CD4-positive, CD25-positive, alpha-beta regulatory T cell (primary cell): Measurements from ENCODE around the gene NBAS. TPM values are rescaled to one million over a fixed set of nuclear protein-coding genes. Genes with fewer than 3 reads are reported as not detected.
"Not testable (repeated sequence)": the region's sequence is repeated elsewhere in the genome, so short reads cannot be mapped to it uniquely, and the experiment has no call there.

Source experiments
- ATAC-seq, 2 donors: fragments of 150-1000 bp; cut with Tn5 transposase; one replicate each; pipeline ENCODE4 v1.10.0; 2021; ENCODE audit warnings: low read depth in 2 of 2, moderate number of reproducible peaks in 2 of 2, moderate library complexity in 1 of 2
- DNase-seq, 3 donors: peaks; one replicate each; pipeline versions ENCODE4 v3.0.0 to v3.0.0-alpha.2; 2012 to 2022; ENCODE audit warnings: mixed read lengths in 1 of 3
- H3K27ac ChIP-seq: one replicate; pipeline ENCODE4 v1.7.0; 2013; ENCODE audit warnings: mild to moderate bottlenecking, low read length; ENCODE audit not compliant: insufficient read depth, poor library complexity, severe bottlenecking
- H3K27me3 ChIP-seq: one replicate; pipeline ENCODE4 v1.7.0; 2013; ENCODE audit warnings: low read length; ENCODE audit not compliant: control insufficient read depth, insufficient read depth
- H3K36me3 ChIP-seq: one replicate; pipeline ENCODE4 v1.7.0; 2013; ENCODE audit warnings: mild to moderate bottlenecking, low read length, moderate library complexity; ENCODE audit not compliant: control insufficient read depth, insufficient read depth
- H3K4me1 ChIP-seq: 2 replicates; pipeline ENCODE4 v1.7.0; 2013; ENCODE audit warnings: mild to moderate bottlenecking, low read length; ENCODE audit not compliant: insufficient read depth, control insufficient read depth, poor library complexity, severe bottlenecking
- H3K4me3 ChIP-seq: one replicate; pipeline ENCODE4 v1.7.0; 2013; ENCODE audit warnings: low read depth, mild to moderate bottlenecking, low read length, moderate library complexity
- H3K9me3 ChIP-seq, 2 experiments: 1 replicate in 1 of 2; 2 replicates in 1 of 2; pipeline ENCODE4 v1.7.0; 2013; ENCODE audit warnings: low read length in 2 of 2, mild to moderate bottlenecking in 1 of 2, moderate library complexity in 1 of 2; ENCODE audit not compliant: control insufficient read depth in 2 of 2
- H3K27ac Mint-ChIP-seq, 3 donors: one replicate each; pipeline ENCODE4 v1.8.0; 2020 to 2022; ENCODE audit warnings: mild to moderate bottlenecking in 3 of 3, mixed read lengths in 3 of 3, moderate library complexity in 2 of 3
- H3K27me3 Mint-ChIP-seq: one replicate; pipeline ENCODE4 v1.8.0; 2022; ENCODE audit warnings: mild to moderate bottlenecking, mixed read lengths
- H3K36me3 Mint-ChIP-seq: one replicate; pipeline ENCODE4 v1.8.0; 2020; ENCODE audit warnings: mixed read lengths
- H3K4me1 Mint-ChIP-seq, 4 donors: one replicate each; pipeline ENCODE4 v1.8.0; 2020 to 2022; ENCODE audit warnings: mixed read lengths in 4 of 4, mild to moderate bottlenecking in 1 of 4
- H3K4me3 Mint-ChIP-seq, 4 donors: one replicate each; pipeline ENCODE4 v1.8.0; 2020 to 2022; ENCODE audit warnings: mild to moderate bottlenecking in 4 of 4, mixed read lengths in 4 of 4, moderate library complexity in 3 of 4
- H3K9me3 Mint-ChIP-seq, 7 donors: one replicate each; pipeline ENCODE4 v1.8.0; 2020 to 2022; ENCODE audit warnings: mixed read lengths in 7 of 7, mild to moderate bottlenecking in 3 of 7, moderate library complexity in 2 of 7
- polyA plus RNA-seq, 4 donors: library from polyadenylated mRNA; unstranded; fragments of 300-500 nt; fragmentation: Illumina TruSeq; gene quantifications; one replicate each; pipeline ENCODE4 v1.2.3, GENCODE V29; 2021
- total RNA-seq: library from RNA; stranded (reverse); gene quantifications from one replicate; pipeline ENCODE4 v1.2.3, GENCODE V29; 2022

Gene NBAS
- total and polyA plus RNA-seq, 5 donors from 2014 or later = 18.5 to 31.9 (median 19.5) TPM

DNA sequence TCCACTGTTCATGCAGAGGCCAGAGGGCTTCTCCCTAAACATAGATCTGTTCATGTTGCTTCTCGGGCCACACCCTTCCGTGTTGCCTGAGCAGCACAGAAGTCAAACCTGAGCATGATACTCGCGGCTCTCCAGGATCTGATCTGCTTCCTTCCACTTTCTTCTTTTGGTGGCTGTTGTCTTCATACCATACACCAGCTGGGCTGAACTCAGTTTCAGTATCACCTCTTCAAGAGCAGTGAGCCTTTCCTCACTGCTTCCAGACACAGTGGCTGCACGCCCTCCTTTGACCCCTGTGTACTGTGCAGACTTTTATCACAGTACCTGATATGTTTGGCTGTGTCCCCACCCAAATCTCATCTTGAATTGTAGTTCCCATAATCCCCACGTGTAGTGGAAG lies 348.9 kb downstream of the NBAS start:
- Mint-ChIP-seq H3K9me3 (peaks cover 0 to 22% (median 7%) of the 10 kb centered on the region in 7 donors), H3K36me3 (peaks cover 86% of the 10 kb centered on the region), H3K27ac (no peak overlapping the region)

DNA sequence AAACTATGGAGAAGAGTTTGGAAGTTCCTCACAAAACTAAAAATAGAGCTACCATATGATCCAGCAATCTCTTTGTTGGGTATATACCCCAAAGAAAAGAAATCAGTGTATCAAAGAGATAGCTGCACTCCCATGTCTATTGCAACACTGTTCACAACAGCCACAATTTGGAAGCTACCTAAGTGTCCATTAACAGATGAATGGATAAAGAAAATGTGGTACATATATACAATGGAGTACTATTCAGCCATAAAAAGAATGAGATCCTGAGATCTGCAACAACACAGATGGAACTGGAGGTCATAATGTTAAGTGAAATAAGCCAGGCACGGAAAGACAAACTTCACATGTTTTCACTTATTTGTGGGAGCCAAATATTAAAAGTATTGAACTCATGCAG lies 350.6 kb downstream of the NBAS start:
- H3K27ac Mint-ChIP-seq, H3K27me3 ChIP-seq: not testable (repeated sequence)
- H3K36me3 Mint-ChIP-seq = peaks cover 86% of the 10 kb centered on the region

More for the DNA sequence above, 348.9 kb downstream of the NBAS start:
- H3K36me3 ChIP-seq = peaks cover 32% of the 10 kb centered on the region
- H3K4me3 ChIP-seq = no peak overlapping the region
- Mint-ChIP-seq H3K27me3 (peaks cover 5% of the 10 kb centered on the region), H3K4me3 (no peak overlapping the region), H3K4me1 (peaks cover 0 to 12% (median 5%) of the 10 kb centered on the region in 4 donors)
- ATAC-seq = no peak
- H3K4me1 ChIP-seq = no peaks in the 10 kb centered on the region
- H3K27ac ChIP-seq = no peak overlapping the region
- H3K9me3 ChIP-seq = peaks cover 0 to 3% of the 10 kb centered on the region in 2 experiments
- DNase-seq = no peak
- no peaks in the 10 kb centered on the region for H3K27me3 ChIP-seq

DNA sequence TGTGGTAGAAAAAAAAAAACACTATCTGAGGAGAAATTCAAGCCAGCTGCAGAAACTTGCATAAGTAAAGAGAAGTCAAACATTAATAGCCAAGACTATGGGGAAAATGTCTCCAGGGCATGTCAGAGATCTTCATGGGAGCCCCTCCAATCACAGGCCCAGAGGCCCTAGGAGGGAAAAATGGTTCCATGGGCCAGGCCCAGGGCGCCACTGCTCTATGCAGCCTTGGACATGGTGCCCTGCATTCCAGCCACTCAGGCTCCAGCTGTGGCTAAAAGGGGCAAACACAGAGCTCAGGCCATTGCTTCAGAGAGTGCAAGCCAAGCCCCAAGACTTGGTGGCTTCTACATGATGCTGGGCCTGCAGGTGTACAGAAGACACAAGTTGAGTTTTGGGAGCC lies 354.7 kb downstream of the NBAS start:
- H3K9me3 Mint-ChIP-seq = peaks cover 0 to 20% (median 7%) of the 10 kb centered on the region in 7 donors
- no peak overlapping the region for H3K4me3 Mint-ChIP-seq
- H3K4me1 Mint-ChIP-seq = peaks cover 0 to 17% (median 7%) of the 10 kb centered on the region in 4 donors
- Histone ChIP-seq H3K36me3 (peaks cover 8% of the 10 kb centered on the region), H3K27ac (no peak overlapping the region), H3K9me3 (no peaks in the 10 kb centered on the region), H3K27me3 (no peaks in the 10 kb centered on the region), H3K4me3 (no peak overlapping the region), H3K4me1 (no peaks in the 10 kb centered on the region)
- no peak for ATAC-seq
- no peaks in the 10 kb centered on the region for H3K27me3 Mint-ChIP-seq
- peaks cover 62% of the 10 kb centered on the region for H3K36me3 Mint-ChIP-seq
- DNase-seq = no peak
- no peak overlapping the region for H3K27ac Mint-ChIP-seq

More for the DNA sequence above, 350.6 kb downstream of the NBAS start:
- DNase-seq, H3K4me1 ChIP-seq, H3K4me3 ChIP-seq, H3K27ac ChIP-seq, ATAC-seq, H3K9me3 ChIP-seq, H3K4me3 Mint-ChIP-seq, H3K27me3 Mint-ChIP-seq: not testable (repeated sequence)
- Mint-ChIP-seq H3K4me1 (peaks cover 0 to 13% (median 7%) of the 10 kb centered on the region in 4 donors), H3K9me3 (peaks cover 0 to 29% (median 11%) of the 10 kb centered on the region in 7 donors)
- H3K36me3 ChIP-seq = peaks cover 32% of the 10 kb centered on the region

DNA sequence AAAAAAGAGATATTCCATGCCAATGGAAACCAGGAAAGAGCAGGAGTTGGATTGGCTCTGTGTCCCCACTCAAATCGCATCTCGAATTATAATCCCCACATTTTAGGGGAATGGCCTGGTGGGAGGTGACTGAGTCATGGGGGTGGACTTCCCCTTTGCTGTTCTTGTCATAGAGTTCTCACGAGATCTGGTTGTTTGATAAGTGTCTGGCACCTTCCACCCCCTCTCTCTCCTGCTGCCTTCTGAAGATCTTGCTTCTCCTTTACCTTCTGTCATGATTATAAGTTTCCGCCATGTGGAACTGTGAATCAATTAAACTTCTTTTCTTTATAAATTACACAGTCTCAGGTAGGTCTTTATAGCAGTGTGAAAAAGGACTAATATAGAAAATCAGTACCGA lies 355.6 kb downstream of the NBAS start:
- peaks cover 57% of the 10 kb centered on the region for H3K36me3 Mint-ChIP-seq
- H3K27me3 Mint-ChIP-seq = no peaks in the 10 kb centered on the region
- ATAC-seq (no peak), DNase-seq (no peak)
- no peaks in the 10 kb centered on the region for H3K4me1 ChIP-seq
- peaks cover 0 to 20% (median 6%) of the 10 kb centered on the region in 7 donors for H3K9me3 Mint-ChIP-seq
- H3K4me3 ChIP-seq = no peak overlapping the region
- H3K9me3 ChIP-seq = no peaks in the 10 kb centered on the region
- no peak overlapping the region for H3K4me3 Mint-ChIP-seq
- H3K27ac ChIP-seq = no peak overlapping the region
- no peak overlapping the region for H3K27ac Mint-ChIP-seq
- H3K4me1 Mint-ChIP-seq = peaks cover 0 to 17% (median 7%) of the 10 kb centered on the region in 4 donors
- peaks cover 5% of the 10 kb centered on the region for H3K36me3 ChIP-seq
- H3K27me3 ChIP-seq = no peaks in the 10 kb centered on the region

DNA sequence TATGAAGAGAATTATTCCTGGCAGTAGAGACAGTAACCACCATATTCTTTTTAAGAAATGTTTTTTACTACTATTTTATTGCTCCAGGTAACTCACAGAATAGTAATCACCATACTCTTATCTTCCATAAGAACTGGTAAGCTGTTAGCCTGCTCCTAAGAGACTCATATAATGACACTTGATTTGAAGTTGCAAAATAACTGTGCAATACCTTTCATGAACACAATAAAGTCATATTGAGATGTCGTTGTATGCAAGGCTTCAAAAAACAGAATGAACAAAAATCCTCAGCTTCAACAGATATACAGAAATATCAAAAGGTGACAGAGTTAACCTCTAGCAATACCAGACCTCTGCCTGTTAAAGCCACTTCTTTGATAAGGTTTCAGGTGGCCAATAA lies 360.1 kb downstream of the NBAS start:
- H3K9me3 ChIP-seq = no peaks in the 10 kb centered on the region
- ATAC-seq (no peak), DNase-seq (no peak)
- H3K4me1 Mint-ChIP-seq = peaks cover 0 to 9% (median 3%) of the 10 kb centered on the region in 4 donors
- no peak overlapping the region for H3K27ac ChIP-seq
- H3K36me3 ChIP-seq = no peaks in the 10 kb centered on the region
- no peaks in the 10 kb centered on the region for H3K27me3 ChIP-seq
- no peak overlapping the region for H3K27ac Mint-ChIP-seq
- no peak overlapping the region for H3K4me3 Mint-ChIP-seq
- peaks cover 21% of the 10 kb centered on the region for H3K36me3 Mint-ChIP-seq
- no peaks in the 10 kb centered on the region for H3K4me1 ChIP-seq
- H3K9me3 Mint-ChIP-seq = peaks cover 0 to 8% (median 1%) of the 10 kb centered on the region in 7 donors
- H3K27me3 Mint-ChIP-seq = no peaks in the 10 kb centered on the region
- no peak overlapping the region for H3K4me3 ChIP-seq

DNA sequence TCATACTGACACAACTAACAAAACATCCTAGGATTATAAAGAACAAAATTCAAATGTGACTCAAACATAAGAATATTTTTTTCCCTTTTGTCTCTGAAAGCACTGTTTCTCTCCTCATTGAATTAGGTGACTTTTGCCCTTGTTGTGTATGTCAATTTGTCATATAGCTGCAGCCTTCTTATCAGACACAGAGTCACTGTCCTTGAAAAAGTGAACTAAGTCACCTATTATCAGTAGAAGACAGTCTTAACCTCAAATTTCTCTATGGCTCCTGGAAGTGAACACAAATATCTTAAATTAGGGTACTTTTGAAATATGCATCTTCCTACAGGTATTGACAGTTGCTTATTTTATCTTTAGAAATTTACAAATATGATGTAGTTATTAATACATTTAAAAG lies 360.6 kb downstream of the NBAS start:
- Mint-ChIP-seq H3K27me3 (no peaks in the 10 kb centered on the region), H3K4me1 (peaks cover 0 to 6% (median 2%) of the 10 kb centered on the region in 4 donors)

DNA sequence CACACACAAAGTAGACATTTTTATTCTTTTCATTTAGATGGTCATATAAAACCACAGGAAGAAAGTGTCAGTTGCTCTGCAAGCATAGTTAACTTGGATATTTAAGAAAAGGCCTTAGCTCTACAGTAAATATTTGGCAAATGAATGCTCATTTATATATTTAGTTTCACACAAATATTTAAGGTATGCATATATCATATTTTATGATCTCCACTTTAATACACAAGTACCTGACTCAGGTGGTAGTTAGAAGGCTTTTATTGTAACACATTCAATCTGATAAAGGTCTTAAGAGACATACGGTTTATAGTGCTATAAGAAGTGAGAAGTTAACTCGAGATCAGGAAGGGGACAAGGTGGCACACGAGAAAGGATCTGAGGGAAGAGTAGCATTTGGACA lies 363.1 kb downstream of the NBAS start:
- no peaks in the 10 kb centered on the region for H3K27me3 Mint-ChIP-seq
- H3K27ac ChIP-seq = no peak overlapping the region
- DNase-seq (no peak), ATAC-seq (no peak)
- peaks cover 0 to 6% (median 0%) of the 10 kb centered on the region in 4 donors for H3K4me1 Mint-ChIP-seq
- peaks cover 5% of the 10 kb centered on the region for H3K36me3 Mint-ChIP-seq
- H3K9me3 Mint-ChIP-seq = peaks cover 0 to 1% (median 0%) of the 10 kb centered on the region in 7 donors
- H3K27ac Mint-ChIP-seq = peak overlapping the region in 1 of 3 donors; percentile 61
- H3K36me3 ChIP-seq = no peaks in the 10 kb centered on the region
- H3K27me3 ChIP-seq = no peaks in the 10 kb centered on the region
- no peaks in the 10 kb centered on the region for H3K4me1 ChIP-seq
- H3K9me3 ChIP-seq = no peaks in the 10 kb centered on the region
- H3K4me3 Mint-ChIP-seq = no peak overlapping the region
- no peak overlapping the region for H3K4me3 ChIP-seq

More for the DNA sequence above, 360.6 kb downstream of the NBAS start:
- H3K27ac ChIP-seq = no peak overlapping the region
- no peaks in the 10 kb centered on the region for H3K4me1 ChIP-seq
- no peaks in the 10 kb centered on the region for H3K36me3 ChIP-seq
- Mint-ChIP-seq H3K27ac (no peak overlapping the region), H3K9me3 (peaks cover 0 to 4% (median 1%) of the 10 kb centered on the region in 7 donors), H3K36me3 (peaks cover 16% of the 10 kb centered on the region), H3K4me3 (no peak overlapping the region)
- no peak overlapping the region for H3K4me3 ChIP-seq
- DNase-seq = no peak
- no peaks in the 10 kb centered on the region for H3K9me3 ChIP-seq
- no peak for ATAC-seq
- H3K27me3 ChIP-seq = no peaks in the 10 kb centered on the region

DNA sequence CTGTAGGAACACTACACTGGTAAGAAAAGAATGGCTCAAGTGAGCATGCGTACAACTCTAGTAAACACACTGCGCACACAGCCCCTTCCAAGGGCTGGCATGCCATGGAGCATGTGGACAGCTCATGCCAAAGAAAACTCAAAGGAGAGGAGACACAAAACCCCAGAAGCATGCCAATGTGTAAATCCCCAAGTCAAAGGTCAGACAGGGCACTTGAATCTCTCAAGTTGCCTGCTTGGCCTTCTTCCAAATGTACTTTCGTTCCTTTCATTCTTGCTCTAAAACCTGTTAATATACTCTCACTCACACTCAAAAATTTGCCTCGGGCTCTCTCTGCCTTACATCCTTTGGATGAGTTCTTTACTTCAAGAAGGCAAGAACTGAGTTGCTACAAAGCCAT lies 365.3 kb downstream of the NBAS start:
- H3K4me3 ChIP-seq = no peak overlapping the region
- H3K4me1 Mint-ChIP-seq = peaks cover 0 to 6% (median 0%) of the 10 kb centered on the region in 4 donors
- H3K27me3 ChIP-seq = no peaks in the 10 kb centered on the region
- H3K9me3 ChIP-seq = no peaks in the 10 kb centered on the region
- H3K27me3 Mint-ChIP-seq = no peaks in the 10 kb centered on the region
- no peaks in the 10 kb centered on the region for H3K36me3 ChIP-seq
- no peak overlapping the region for H3K27ac ChIP-seq
- peaks cover 0 to 1% (median 0%) of the 10 kb centered on the region in 7 donors for H3K9me3 Mint-ChIP-seq
- DNase-seq = no peak
- peaks cover 13% of the 10 kb centered on the region for H3K36me3 Mint-ChIP-seq
- ATAC-seq = no peak
- no peaks in the 10 kb centered on the region for H3K4me1 ChIP-seq
- no peak overlapping the region for H3K27ac Mint-ChIP-seq
- no peak overlapping the region for H3K4me3 Mint-ChIP-seq
